HG03139 (cell line): ENCODE data around the gene IRX5.
A peak's percentile ranks its signal among the peaks of the same experiment; 100 is the strongest.

Experiments used
- ATAC-seq: cut with Tn5 transposase; IDR thresholded peaks from one replicate; pipeline ENCODE4 v1.9.1; 2021; ENCODE audit not compliant: unreplicated experiment

The IRX5 gene

DNA sequence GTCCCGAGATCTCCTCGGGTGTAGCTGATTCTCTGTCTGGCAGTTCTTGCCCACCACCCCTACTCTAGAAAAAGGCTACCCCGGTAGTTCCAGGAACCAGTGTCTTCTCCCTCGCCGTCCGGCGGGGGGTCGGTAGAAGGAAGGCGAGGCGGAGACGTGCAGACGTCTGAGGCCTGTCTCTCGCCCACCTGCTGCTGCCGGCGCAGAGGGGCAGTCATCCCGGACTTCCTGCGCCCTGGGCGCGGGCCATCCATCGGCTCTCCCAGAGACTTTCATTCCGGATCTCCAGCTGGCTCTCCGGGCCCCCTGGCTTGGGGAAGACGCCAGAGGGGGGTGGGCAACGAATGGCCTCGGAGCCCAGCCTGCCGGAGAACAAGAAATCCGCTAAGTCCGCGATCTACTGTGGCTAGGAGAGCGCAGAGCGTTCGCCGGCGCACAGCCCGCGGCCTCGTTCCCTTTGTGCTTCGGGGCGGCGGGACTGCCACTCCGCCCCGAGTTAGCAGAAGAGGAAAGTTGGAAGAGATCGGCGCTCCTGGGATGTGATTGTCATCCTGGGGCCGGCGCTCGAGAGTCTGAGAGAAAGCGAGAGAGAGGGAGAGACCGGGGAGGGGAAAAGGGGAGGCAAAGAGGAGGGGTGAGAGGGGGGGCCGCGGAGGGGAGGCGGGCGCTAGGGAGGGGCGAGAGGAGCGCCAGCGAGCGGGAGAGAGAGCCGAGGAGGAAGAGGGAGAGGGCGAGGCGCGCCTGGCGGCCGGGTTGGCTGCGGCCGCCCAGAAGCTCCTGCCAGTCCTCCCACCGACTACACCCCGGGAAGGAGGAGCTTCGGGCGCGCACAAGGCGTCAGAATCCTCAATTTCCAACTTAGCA lies at the start of gene IRX5:
IRX5 (plus strand) TSS at position 861 of the 864 bp plus-strand sequence. CDS start 334 bp downstream, outside the sequence.
- ATAC-seq: no peak

GRCh38 chr16:54882556-54882955 lies 48.1 kb upstream of the IRX5 start:
- ATAC-seq: no peak

- ATAC-seq: no peak
Observed at GRCh38 chr16:54883358-54883757, 47.3 kb upstream of the IRX5 start.

GRCh38 chr16:54886078-54886477 lies 44.6 kb upstream of the IRX5 start:
- no peak for ATAC-seq

DNA sequence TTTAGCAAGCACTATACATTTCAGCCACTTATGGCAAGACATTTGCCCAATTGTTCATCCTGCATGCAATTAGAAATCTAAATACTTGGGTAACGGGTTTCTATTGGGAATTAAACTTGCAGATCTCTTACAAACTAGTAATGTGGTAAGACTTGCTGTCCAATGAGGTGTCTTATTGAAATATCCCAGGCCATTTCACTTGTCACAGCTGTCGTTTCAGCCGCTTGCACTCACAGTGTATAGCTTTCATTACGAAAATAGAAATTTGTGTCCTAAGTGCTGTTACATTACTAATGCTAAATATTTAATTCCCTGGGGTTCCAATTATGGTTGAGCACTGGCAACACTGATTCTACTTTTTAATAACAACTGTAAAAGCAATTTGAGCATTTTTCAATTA lies 40.3 kb upstream of the IRX5 start:
- no peak for ATAC-seq

DNA sequence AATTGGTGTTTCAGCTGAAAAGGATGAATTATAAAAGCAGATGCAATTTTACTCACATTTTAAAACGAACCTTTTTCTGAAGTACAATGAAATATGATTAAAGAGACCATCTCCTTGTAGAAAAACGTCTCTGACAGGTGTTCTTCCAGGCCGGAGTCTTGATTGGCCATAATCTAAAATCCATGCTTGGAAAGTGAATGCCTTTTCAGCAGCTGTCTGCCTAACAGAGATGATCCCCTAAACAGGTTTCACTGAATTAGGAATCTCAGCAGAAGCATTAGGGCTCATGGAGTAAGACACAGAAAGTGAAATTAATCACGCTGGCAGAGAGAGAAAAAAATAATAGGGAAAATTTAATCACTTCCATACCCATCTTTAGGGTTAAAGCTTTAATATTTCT lies 39.3 kb upstream of the IRX5 start:
- ATAC-seq: no peak

GRCh38 chr16:54892981-54893380 lies 37.7 kb upstream of the IRX5 start:
- ATAC-seq: no peak

DNA sequence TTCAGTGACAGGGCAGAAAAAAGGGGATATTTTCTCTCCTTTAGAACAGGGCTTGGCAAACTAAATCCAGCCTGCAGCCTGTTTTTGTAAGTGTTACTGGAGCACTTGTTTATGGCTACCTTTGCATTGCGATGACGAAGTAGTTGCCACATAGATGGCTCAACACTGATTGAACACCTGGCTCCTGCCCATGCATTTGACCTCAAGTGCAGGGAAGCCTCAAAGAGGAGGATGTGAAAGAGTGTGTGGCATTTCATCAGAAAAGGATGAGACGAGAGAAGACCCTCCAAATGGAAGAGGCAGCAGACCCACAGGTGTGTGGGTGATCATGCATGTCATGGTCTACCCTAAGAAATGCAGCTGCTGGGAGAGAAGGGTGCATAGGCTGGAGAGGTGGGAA lies 32.7 kb upstream of the IRX5 start:
- ATAC-seq: no peak

DNA sequence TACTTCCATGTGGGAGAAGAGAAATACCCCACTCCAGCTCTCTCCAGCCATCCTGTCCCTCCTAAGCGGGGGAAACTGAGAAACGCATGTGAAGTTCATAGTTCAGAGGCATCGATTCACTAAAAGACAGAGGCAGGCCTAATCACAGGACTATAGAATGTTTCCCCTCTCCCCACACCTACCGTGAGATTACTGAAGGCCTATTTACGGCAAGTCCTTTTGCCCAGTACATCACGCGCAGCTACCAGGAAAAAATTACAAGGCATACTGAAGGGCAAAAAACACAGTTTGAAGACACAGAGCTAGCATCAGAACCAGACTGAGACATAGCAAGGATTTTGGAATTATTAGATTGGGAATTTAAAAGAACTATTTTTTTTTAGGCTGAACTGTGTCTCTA lies 29.1 kb upstream of the IRX5 start:
- no peak for ATAC-seq

DNA sequence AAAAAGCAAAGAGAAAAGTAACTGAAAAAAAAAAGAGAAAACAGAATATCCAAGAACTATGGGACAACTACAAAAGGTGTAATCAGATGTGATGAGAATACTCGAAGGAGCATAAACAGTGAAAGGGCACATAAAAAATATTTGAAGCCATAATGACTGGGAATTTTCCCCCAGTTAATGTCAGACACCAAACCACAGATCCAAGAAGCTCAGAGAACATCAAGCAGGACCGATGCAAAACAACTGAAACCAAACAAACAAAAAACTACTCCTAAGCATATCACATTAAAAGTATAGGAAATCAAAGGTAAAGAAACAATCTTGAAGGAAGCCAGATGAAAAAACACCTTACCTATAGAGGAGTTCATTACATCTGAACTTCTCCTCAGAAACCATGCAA lies 27.6 kb upstream of the IRX5 start:
- ATAC-seq: no peak

- ATAC-seq: no peak
Observed at GRCh38 chr16:54911079-54911478, 19.6 kb upstream of the IRX5 start.

GRCh38 chr16:54912720-54913119 lies 17.9 kb upstream of the IRX5 start:
- ATAC-seq: no peak

- no peak for ATAC-seq
Observed at GRCh38 chr16:54921206-54921824, 9.3 kb upstream of the IRX5 start.

GRCh38 chr16:54923055-54923473 lies 7.6 kb upstream of the IRX5 start:
- no peak for ATAC-seq

DNA sequence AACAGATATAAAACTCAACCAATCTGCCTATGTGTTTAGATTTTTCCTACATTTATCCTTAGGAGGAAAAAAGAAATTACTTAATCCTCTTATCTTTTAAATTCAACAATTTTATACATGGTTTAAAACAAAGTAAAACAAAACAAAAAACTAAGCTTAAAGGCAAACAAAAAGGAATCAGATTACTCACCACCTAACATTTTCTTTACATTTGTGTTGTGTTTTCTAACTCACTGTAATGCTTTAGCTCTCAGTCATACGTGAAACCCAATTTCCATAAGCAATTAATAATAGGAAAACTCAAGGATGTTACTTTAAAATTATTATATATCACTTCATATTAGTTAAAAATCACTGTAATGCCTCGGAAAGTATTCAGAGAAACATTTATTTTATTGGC lies 6.7 kb upstream of the IRX5 start:
- ATAC-seq: no peak

DNA sequence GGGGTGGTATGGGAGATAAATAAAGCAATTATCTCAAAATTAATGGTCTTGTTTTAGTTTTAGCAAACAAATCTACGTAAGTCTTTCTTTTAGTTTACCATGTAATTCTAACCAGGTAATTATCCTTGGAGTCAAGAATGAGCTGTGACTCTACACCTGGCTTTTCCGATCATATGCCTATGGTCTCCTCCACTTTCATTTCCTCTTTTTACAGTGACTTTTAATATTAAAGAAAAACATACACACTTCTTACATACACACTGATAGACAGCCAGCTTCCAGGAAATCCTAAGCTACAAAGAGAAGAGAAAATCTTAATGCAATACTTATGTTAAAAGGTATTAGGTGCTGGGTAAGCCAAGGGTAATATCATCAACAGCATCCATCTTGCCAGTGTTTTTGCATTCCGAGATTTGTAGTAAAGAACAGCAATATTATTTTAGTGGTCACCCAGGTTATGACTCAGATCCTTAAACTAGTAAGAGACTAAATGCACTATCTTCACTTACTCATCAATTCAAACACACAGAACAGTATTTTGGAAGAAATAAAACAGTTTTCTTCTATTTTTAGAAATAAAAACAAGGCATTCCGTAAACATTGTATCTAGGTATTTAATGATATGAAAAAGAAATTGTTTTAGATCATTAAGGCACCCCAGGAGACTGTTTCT lies 4.4 kb upstream of the IRX5 start:
- no peak for ATAC-seq

DNA sequence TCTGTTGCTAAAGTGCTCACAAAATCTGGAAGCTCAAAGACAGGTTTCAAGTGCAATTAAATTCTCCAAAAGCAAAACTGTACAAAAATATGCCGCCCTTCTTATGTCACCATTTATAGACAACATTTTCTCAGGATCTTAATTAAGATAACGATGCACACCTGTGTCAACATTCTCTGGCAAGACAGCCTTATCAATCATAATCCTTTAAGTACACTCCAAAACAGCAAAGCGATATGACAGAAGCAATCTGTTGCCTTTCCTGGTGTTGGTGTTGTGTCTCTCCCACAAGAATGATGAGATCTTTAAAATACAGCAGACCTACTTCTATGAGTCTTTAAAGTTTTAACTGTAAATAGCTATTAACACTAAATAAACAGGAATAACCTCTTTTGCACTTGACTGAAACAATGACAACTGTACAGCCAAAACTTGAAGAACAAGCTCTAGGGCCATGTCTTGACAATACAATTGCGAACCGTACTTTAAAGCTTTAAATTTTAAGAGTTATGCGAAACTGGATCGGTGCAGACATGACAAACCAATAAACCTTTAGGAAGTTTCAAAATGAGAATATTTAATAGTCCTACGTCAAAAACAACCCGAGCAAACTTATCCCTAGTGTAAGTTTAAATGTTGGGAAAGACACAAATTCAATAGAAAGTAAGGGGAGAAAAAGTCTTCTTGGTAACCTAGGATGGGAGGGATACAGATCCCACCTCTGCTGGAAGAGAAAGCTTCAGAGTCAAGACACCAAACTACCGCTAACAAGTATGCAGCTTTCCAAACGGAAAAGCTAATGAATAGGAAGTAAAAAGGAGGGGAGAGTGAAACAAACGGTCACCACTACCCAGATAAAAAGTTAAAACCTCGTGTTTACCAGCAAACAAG lies 3.3 kb upstream of the IRX5 start:
- no peak for ATAC-seq

DNA sequence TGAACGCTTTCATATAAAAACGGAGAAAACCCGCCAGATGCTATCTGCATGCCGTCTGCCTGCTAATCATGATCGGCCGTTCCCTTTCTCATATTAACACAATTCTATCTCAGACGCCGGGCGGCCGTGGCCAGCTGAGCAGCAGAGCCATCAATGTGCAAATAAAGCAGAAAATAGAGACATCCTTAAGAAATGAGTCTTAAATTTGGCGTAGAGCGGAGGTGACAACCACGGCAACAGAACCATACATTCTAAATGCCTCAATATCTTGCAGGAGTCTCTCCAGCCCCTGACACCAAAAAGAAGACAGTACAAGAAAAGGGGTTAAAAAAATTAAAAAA lies 2.7 kb upstream of the IRX5 start:
- no peak for ATAC-seq

DNA sequence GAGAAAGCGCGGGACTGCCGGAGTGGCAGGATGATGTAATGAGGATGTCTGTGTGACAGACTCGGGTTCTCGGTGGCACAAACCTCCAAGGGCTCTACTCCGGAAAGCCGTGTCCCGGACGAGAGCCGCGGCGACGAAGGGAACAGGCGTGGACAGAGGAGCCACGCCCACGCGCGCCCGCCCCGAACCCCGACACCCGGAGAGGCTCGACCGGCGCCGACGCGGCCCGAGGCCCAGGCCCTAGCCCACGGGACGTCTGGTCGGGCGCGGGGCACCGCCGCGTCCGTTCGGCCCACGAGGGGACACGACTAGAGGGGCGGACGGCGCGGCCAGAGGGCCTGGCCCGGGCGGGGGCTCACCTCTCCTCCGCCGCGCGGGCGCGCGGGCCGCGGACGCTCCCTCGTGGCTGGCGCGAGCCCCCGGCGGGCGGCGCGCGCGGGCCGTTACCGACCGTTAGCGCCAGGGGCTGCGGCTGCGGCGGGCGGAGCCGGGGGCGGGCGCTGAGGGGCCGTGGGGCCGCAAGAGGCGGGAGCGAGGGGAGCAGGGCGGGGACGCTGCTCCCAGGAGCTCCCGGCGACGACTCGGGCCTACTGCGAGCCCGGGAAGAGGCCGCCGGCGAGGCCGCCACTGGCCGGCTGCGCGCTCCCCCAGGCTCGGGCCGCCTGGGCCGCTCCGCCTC lies 2.1 kb upstream of the IRX5 start:
- peak; percentile 30 for ATAC-seq
